Astrocyte (in vitro differentiated cells and primary cell): ENCODE results near the gene NPHP4. TPM values are rescaled to one million over a fixed set of nuclear protein-coding genes. Genes with fewer than 3 reads are reported as not detected.

Experiments
- DNase-seq: peaks from one replicate; pipeline ENCODE4 v3.0.0-alpha.2; 2010; ENCODE audit warnings: low read depth
- FAIRE-seq: peaks from 2 replicates; lab custom pipeline; 2011; peaks lifted over from hg19 to GRCh38; lab: Jason Lieb, UNC
- H2AFZ ChIP-seq: 2 replicates; pipeline ENCODE4 v1.6.0; 2012; ENCODE audit warnings: low read depth, low read length, inconsistent platforms
- H3K27ac ChIP-seq: 2 replicates; pipeline ENCODE4 v1.5.1; 2011; ENCODE audit warnings: low read depth, low read length, inconsistent platforms
- H3K27me3 ChIP-seq: 2 replicates; pipeline ENCODE4 v1.6.0; 2011; ENCODE audit warnings: low read length, inconsistent platforms; ENCODE audit not compliant: insufficient read depth
- H3K36me3 ChIP-seq: 2 replicates; pipeline ENCODE4 v1.5.1; 2011; ENCODE audit warnings: low read length, inconsistent platforms; ENCODE audit not compliant: insufficient read depth
- H3K4me1 ChIP-seq: 2 replicates; pipeline ENCODE4 v1.5.1; 2011; ENCODE audit warnings: low read length, inconsistent platforms; ENCODE audit not compliant: insufficient read depth
- H3K4me2 ChIP-seq: 2 replicates; pipeline ENCODE4 v1.6.0; 2012; ENCODE audit warnings: low read length, inconsistent platforms
- H3K4me3 ChIP-seq: 2 replicates; pipeline ENCODE4 v1.5.1; 2011; ENCODE audit warnings: low read depth, mild to moderate bottlenecking, low read length, inconsistent platforms; ENCODE audit not compliant: insufficient read depth
- H3K79me2 ChIP-seq: 2 replicates; pipeline ENCODE4 v1.6.0; 2012; ENCODE audit warnings: mild to moderate bottlenecking, low read length, inconsistent platforms; ENCODE audit not compliant: insufficient read depth
- H3K9ac ChIP-seq: 2 replicates; pipeline ENCODE4 v1.6.0; 2012; ENCODE audit warnings: mild to moderate bottlenecking, low read length, inconsistent platforms
- H3K9me3 ChIP-seq: 2 replicates; pipeline ENCODE4 v1.5.1; 2012; ENCODE audit warnings: low read depth, mild to moderate bottlenecking, low read length, inconsistent platforms; ENCODE audit not compliant: insufficient read depth
- H4K20me1 ChIP-seq: 2 replicates; pipeline ENCODE4 v1.6.0; 2012; ENCODE audit warnings: low read length, inconsistent platforms; ENCODE audit not compliant: insufficient read depth
- H3K27ac Mint-ChIP-seq: one replicate; pipeline ENCODE4 v1.8.0; 2021; ENCODE audit warnings: mild to moderate bottlenecking, mixed read lengths; ENCODE audit not compliant: unreplicated experiment
- H3K27me3 Mint-ChIP-seq: one replicate; pipeline ENCODE4 v1.8.0; 2021; ENCODE audit warnings: low read depth, mixed read lengths; ENCODE audit not compliant: unreplicated experiment
- H3K36me3 Mint-ChIP-seq: one replicate; pipeline ENCODE4 v1.8.0; 2021; ENCODE audit warnings: low read depth, mixed read lengths; ENCODE audit not compliant: unreplicated experiment
- H3K4me1 Mint-ChIP-seq: one replicate; pipeline ENCODE4 v1.8.0; 2021; ENCODE audit warnings: low read depth, mixed read lengths; ENCODE audit not compliant: unreplicated experiment
- H3K4me3 Mint-ChIP-seq: one replicate; pipeline ENCODE4 v1.8.0; 2021; ENCODE audit warnings: mild to moderate bottlenecking, moderate library complexity, mixed read lengths; ENCODE audit not compliant: unreplicated experiment
- H3K9me3 Mint-ChIP-seq: one replicate; pipeline ENCODE4 v1.8.0; 2021; ENCODE audit warnings: mild to moderate bottlenecking, mixed read lengths; ENCODE audit not compliant: unreplicated experiment
- CTCF ChIP-seq: IDR thresholded peaks from 2 replicates; pipeline ENCODE4 v1.5.1; 2011; ENCODE audit warnings: low read depth, mild to moderate bottlenecking, inconsistent platforms, low read length, moderate library complexity; ENCODE audit not compliant: insufficient read depth
- EZH2 ChIP-seq: IDR thresholded peaks from 2 replicates; pipeline ENCODE4 v1.6.1; 2012; ENCODE audit warnings: mild to moderate bottlenecking, low read length, inconsistent platforms; ENCODE audit not compliant: insufficient read depth
- total RNA-seq: library from RNA; stranded (reverse); gene quantifications from 2 replicates; pipeline ENCODE4 v1.2.1, GENCODE V29; 2021

The NPHP4 gene
- total RNA-seq, 1 donor from 2014 or later = 8.4 TPM

DNA sequence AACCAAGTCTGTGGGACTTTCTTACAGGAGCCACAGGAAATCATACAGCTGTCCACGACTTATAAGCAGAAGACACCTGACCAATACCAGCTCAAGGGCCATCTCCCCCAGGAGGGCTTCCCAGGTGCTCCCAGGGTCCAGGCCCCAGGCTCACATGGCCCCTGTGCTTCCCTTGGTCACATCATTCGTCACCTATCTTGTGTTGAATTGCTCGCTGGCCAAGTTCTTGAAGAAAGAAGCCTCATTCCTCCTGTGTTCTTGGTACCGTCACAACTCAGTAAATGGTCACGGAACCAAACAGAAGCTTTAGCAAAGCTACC, 3.0 kb downstream of the NPHP4 start:
- Histone ChIP-seq H3K27me3 (no peaks in the 10 kb centered on the region), H3K9me3 (no peaks in the 10 kb centered on the region), H3K9ac (no peak overlapping the region), H3K27ac (no peak overlapping the region), H2AFZ (no peak overlapping the region), H3K4me2 (no peak overlapping the region), H3K4me1 (peaks cover 12% of the 10 kb centered on the region), H3K79me2 (no peaks in the 10 kb centered on the region), H3K36me3 (no peaks in the 10 kb centered on the region), H3K4me3 (no peak overlapping the region), H4K20me1 (peaks cover 12% of the 10 kb centered on the region)
- DNase-seq = no peak
- FAIRE-seq = no peak
- peaks cover 6% of the 10 kb centered on the region for H3K36me3 Mint-ChIP-seq
- no peak overlapping the region for H3K4me3 Mint-ChIP-seq
- peaks cover 8% of the 10 kb centered on the region for H3K4me1 Mint-ChIP-seq
- H3K27ac Mint-ChIP-seq = no peak overlapping the region
- TF ChIP-seq EZH2 (no peak), CTCF (no peak)
- peaks cover 4% of the 10 kb centered on the region for H3K27me3 Mint-ChIP-seq
- no peaks in the 10 kb centered on the region for H3K9me3 Mint-ChIP-seq

- no peak overlapping the region for H3K4me3 Mint-ChIP-seq
- H3K9me3 Mint-ChIP-seq = no peaks in the 10 kb centered on the region
Measured at GRCh38 chr1:5988596-5989285, 3.5 kb downstream of the NPHP4 start.

More at GRCh38 chr1:5988596-5989285, 3.5 kb downstream of the NPHP4 start:
- Mint-ChIP-seq H3K36me3 (peaks cover 6% of the 10 kb centered on the region), H3K27ac (no peak overlapping the region), H3K4me1 (peaks cover 6% of the 10 kb centered on the region), H3K27me3 (peaks cover 1% of the 10 kb centered on the region)
- no peaks in the 10 kb centered on the region for H3K9me3 ChIP-seq
- H3K4me2 ChIP-seq = no peak overlapping the region
- H3K4me1 ChIP-seq = peaks cover 11% of the 10 kb centered on the region
- H3K9ac ChIP-seq = no peak overlapping the region
- no peak overlapping the region for H3K4me3 ChIP-seq
- TF ChIP-seq EZH2 (no peak), CTCF (no peak)
- H2AFZ ChIP-seq = no peak overlapping the region
- DNase-seq = no peak
- no peak for FAIRE-seq
- no peaks in the 10 kb centered on the region for H3K79me2 ChIP-seq
- H4K20me1 ChIP-seq = peaks cover 12% of the 10 kb centered on the region
- no peaks in the 10 kb centered on the region for H3K27me3 ChIP-seq
- no peaks in the 10 kb centered on the region for H3K36me3 ChIP-seq
- no peak overlapping the region for H3K27ac ChIP-seq
